ENCODE data around the gene MAST2. TPM values are rescaled to one million over a fixed set of nuclear protein-coding genes. Genes with fewer than 3 reads are reported as not detected.

Gene MAST2
- total and polyA plus RNA-seq, 2 of the 13 experiments (the other 11 are each of a cell fraction or from before 2014, with no cell fraction given): 15.3 to 23.0 TPM

DNA sequence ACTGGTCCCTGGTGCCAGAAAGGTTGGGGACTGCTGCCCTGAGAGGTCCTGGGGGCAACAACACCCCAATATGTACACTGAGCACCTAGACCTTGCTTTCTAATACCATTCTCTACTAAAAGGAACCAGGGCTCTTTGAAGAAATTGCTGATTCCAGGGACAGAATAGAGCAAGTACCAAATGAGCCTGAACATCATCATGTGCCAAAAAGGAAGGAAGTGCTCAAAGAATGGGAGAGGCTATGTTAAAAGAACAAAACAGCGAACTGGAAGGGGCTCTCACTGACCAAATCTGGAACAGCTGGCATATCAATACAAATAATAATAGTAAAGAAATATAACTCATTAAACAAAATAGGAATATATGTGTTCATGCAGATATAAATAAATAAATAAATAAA lies 278.2 kb downstream of the MAST2 start:
- ATAC-seq: no peak
- no TSS peak for BruUV-seq (replicated peaks)
- no peaks in the 10 kb centered on the region for H3K79me2 ChIP-seq (ENCODE audit: insufficient read depth, low read length)
- CTCF ChIA-PET (ENCODE audit: low intra/inter-chr PET ratio, low total read pairs): no interaction called here
- TF ChIP-seq YEATS4 (CRISPR knock-in tag; IDR thresholded peaks at IDR 0.05; ENCODE audit: borderline replicate concordance) (no peak), SP1 (IDR thresholded peaks at IDR 0.05) (no peak), SP1 (CRISPR knock-in tag; IDR thresholded peaks at IDR 0.05) (no peak), CEBPB (IDR thresholded peaks at IDR 0.05; ENCODE audit: borderline replicate concordance, low read depth, low read length) (no peak), ZNF17 (CRISPR knock-in tag; IDR thresholded peaks at IDR 0.05) (no peak), MTF1 (CRISPR knock-in tag; IDR thresholded peaks at IDR 0.05) (no peak), POLR2AphosphoS2 (IDR thresholded peaks at IDR 0.05; ENCODE audit: low read depth, low read length) (no peak), ZFP1 (CRISPR knock-in tag; IDR thresholded peaks at IDR 0.05) (no peak), RFX5 (IDR thresholded peaks at IDR 0.05; ENCODE audit: low read depth, low read length) (no peak), GTF2F1 (IDR thresholded peaks at IDR 0.05; ENCODE audit: low read length) (no peak), REPIN1 (CRISPR knock-in tag; IDR thresholded peaks at IDR 0.05; ENCODE audit: borderline replicate concordance, low read depth) (no peak), ZNF256 (CRISPR knock-in tag; conservative IDR thresholded peaks at IDR 0.05) (no peak), PAF1 (CRISPR knock-in tag; IDR thresholded peaks at IDR 0.05) (no peak)
- TF ChIP-seq, protein P1, sequence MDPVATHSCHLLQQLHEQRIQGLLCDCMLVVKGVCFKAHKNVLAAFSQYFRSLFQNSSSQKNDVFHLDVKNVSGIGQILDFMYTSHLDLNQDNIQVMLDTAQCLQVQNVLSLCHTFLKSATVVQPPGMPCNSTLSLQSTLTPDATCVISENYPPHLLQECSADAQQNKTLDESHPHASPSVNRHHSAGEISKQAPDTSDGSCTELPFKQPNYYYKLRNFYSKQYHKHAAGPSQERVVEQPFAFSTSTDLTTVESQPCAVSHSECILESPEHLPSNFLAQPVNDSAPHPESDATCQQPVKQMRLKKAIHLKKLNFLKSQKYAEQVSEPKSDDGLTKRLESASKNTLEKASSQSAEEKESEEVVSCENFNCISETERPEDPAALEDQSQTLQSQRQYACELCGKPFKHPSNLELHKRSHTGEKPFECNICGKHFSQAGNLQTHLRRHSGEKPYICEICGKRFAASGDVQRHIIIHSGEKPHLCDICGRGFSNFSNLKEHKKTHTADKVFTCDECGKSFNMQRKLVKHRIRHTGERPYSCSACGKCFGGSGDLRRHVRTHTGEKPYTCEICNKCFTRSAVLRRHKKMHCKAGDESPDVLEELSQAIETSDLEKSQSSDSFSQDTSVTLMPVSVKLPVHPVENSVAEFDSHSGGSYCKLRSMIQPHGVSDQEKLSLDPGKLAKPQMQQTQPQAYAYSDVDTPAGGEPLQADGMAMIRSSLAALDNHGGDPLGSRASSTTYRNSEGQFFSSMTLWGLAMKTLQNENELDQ (CRISPR knock-in tag; IDR thresholded peaks at IDR 0.05; ENCODE audit: borderline replicate concordance): no peak
- H3K27me3 ChIP-seq (ENCODE audit: control insufficient read depth in 1 of 2, insufficient read depth in 2 of 2, low read length in 2 of 2): no peaks in the 10 kb centered on the region
- no peak overlapping the region for H2AFZ ChIP-seq (ENCODE audit: low read length)
- H4K20me1 ChIP-seq (ENCODE audit: insufficient read depth, low read length): no peaks in the 10 kb centered on the region
- in situ Hi-C loops (cut with HindIII; ENCODE audit: extremely low pct_ligation_motif_present, low pct_unique_long_range_greater_than_20kb): no loop called here
- DNase-seq (ENCODE audit: low spot score): no peak
- intact Hi-C loops (cut with micrococcal nuclease; ENCODE audit: unreplicated experiment): no loop called here
- WGBS (ENCODE audit: low lambda C conversion rate): 85% methylated on average over 1 of the region's 1 CpG
- H3K9ac ChIP-seq (ENCODE audit: insufficient read depth, low read depth, low read length): no peak overlapping the region
- H3K4me3 ChIP-seq (replicated peaks in 1 of 3; ENCODE audit: insufficient read depth in 1 of 3, low read depth in 2 of 3, low read length in 3 of 3): no peak overlapping the region
- no peaks in the 10 kb centered on the region for H3K9me3 ChIP-seq (ENCODE audit: low read length)
- FAIRE-seq: no peak
- POLR2A ChIA-PET: no interaction called here
- H3K36me3 ChIP-seq (replicated peaks in 1 of 2; ENCODE audit: control insufficient read depth in 1 of 2, insufficient read depth in 2 of 2, low read length in 2 of 2): no peaks in the 10 kb centered on the region
- no peak overlapping the region for H3K27ac ChIP-seq (ENCODE audit: extremely low read length, insufficient read depth, low read length)
- H3K4me1 ChIP-seq (ENCODE audit: insufficient read depth, low read length): no peaks in the 10 kb centered on the region
- no peak overlapping the region for H3K4me2 ChIP-seq (ENCODE audit: low read depth, low read length)

Measured in HepG2 (cell line).